Activated T-cell treated with anti-CD3 and anti-CD28 coated beads, Interleukin-2, amount 50 U/mL, for 72 hours (primary cell): Measurements from ENCODE around the gene NOSTRIN. TPM values are rescaled to one million over a fixed set of nuclear protein-coding genes. Genes with fewer than 3 reads are reported as not detected.

Source experiments
- ATAC-seq, 2 donors: fragments of 150-1000 bp; cut with Tn5 transposase; replicated peaks in 1 of 2; 2 replicates each; pipeline ENCODE4 v1.10.0; 2021; ENCODE audit warnings: moderate library complexity in 2 of 2, mild to moderate bottlenecking in 1 of 2
- DNase-seq, 2 donors: peaks; one replicate each; pipeline ENCODE4 v3.0.0; 2021 to 2022; ENCODE audit warnings: mixed read lengths in 1 of 2
- H3K27ac Mint-ChIP-seq: one replicate; pipeline ENCODE4 v1.8.0; 2022; ENCODE audit warnings: mild to moderate bottlenecking, moderate library complexity, mixed read lengths
- H3K27me3 Mint-ChIP-seq: one replicate; pipeline ENCODE4 v1.8.0; 2022; ENCODE audit warnings: low read depth, mixed read lengths
- H3K36me3 Mint-ChIP-seq, 2 donors: one replicate each; pipeline ENCODE4 v1.8.0; 2022; ENCODE audit warnings: mixed read lengths in 2 of 2, mild to moderate bottlenecking in 1 of 2; ENCODE audit not compliant: insufficient read depth in 2 of 2
- H3K4me1 Mint-ChIP-seq: one replicate; pipeline ENCODE4 v1.8.0; 2022; ENCODE audit warnings: low read depth, mixed read lengths
- H3K4me3 Mint-ChIP-seq, 2 donors: one replicate each; pipeline ENCODE4 v1.8.0; 2022; ENCODE audit warnings: mild to moderate bottlenecking in 2 of 2, mixed read lengths in 2 of 2, moderate library complexity in 2 of 2
- H3K9me3 Mint-ChIP-seq, 2 donors: one replicate each; pipeline ENCODE4 v1.8.0; 2022; ENCODE audit warnings: mixed read lengths in 2 of 2
- total RNA-seq, 2 donors: library from RNA; stranded (reverse); gene quantifications; one replicate each; pipeline ENCODE4 v1.2.3, GENCODE V29; 2022

Gene NOSTRIN
- total RNA-seq, 2 donors from 2014 or later: not detected

GRCh38 chr2:168910330-168910729 lies 107.9 kb downstream of the NOSTRIN start:
- DNase-seq (no peak), ATAC-seq (no peak)
- H3K27me3 Mint-ChIP-seq: peaks cover 51% of the 10 kb centered on the region
- no peak overlapping the region for H3K4me3 Mint-ChIP-seq
- peaks cover 6% of the 10 kb centered on the region for H3K4me1 Mint-ChIP-seq
- peaks cover 0 to 4% of the 10 kb centered on the region in 2 donors for H3K9me3 Mint-ChIP-seq
- no peak overlapping the region for H3K27ac Mint-ChIP-seq
- H3K36me3 Mint-ChIP-seq: peaks cover 4% of the 10 kb centered on the region in 2 donors

- Mint-ChIP-seq H3K36me3 (peaks cover 4% of the 10 kb centered on the region in 2 donors), H3K27ac (no peak overlapping the region), H3K4me1 (peaks cover 14% of the 10 kb centered on the region), H3K9me3 (peaks cover 0 to 4% of the 10 kb centered on the region in 2 donors), H3K27me3 (peaks cover 45% of the 10 kb centered on the region), H3K4me3 (peak overlapping the region; percentile 55 to 71)
- ATAC-seq (no peak), DNase-seq (no peak)
These were observed 110.0 kb downstream of the NOSTRIN start for GRCh38 chr2:168912466-168912865.

- DNase-seq (peak in 1 of 2 donors; percentile 4), ATAC-seq (no peak)
- peaks cover 0 to 4% of the 10 kb centered on the region in 2 donors for H3K9me3 Mint-ChIP-seq
- H3K4me1 Mint-ChIP-seq: peaks cover 14% of the 10 kb centered on the region
- H3K27ac Mint-ChIP-seq: no peak overlapping the region
- H3K36me3 Mint-ChIP-seq: peaks cover 4% of the 10 kb centered on the region in 2 donors
- H3K4me3 Mint-ChIP-seq: peak overlapping the region; percentile 55 to 71
- H3K27me3 Mint-ChIP-seq: peaks cover 45% of the 10 kb centered on the region
These were observed 110.5 kb downstream of the NOSTRIN start for GRCh38 chr2:168912901-168913369.

GRCh38 chr2:168913495-168913894 lies 111.1 kb downstream of the NOSTRIN start:
- no peak for ATAC-seq
- H3K27ac Mint-ChIP-seq: no peak overlapping the region
- peaks cover 4% of the 10 kb centered on the region in 2 donors for H3K36me3 Mint-ChIP-seq
- H3K9me3 Mint-ChIP-seq: peaks cover 0 to 4% of the 10 kb centered on the region in 2 donors
- peaks cover 51% of the 10 kb centered on the region for H3K27me3 Mint-ChIP-seq
- peak overlapping the region in 1 of 2 donors; percentile 9 for H3K4me3 Mint-ChIP-seq
- DNase-seq: no peak
- H3K4me1 Mint-ChIP-seq: peaks cover 14% of the 10 kb centered on the region

Other genes with a start within 250 kb of the NOSTRIN start
- 10 to 100 TPM; 23.7 to 25.2 TPM for gene SPC25, start 87.8 kb downstream of the NOSTRIN start, total RNA-seq
- gene G6PC2, start 98.7 kb downstream of the NOSTRIN start, total RNA-seq: not detected
- not detected for gene ABCB11, start 228.7 kb downstream of the NOSTRIN start, total RNA-seq